Activated naive CD4-positive, alpha-beta T cell (primary cell): ENCODE data around the gene KLRG1.

ENCODE experiments used
- DNase-seq, 4 experiments: peaks; one replicate each; lab custom pipeline; 2025; lab: John Stamatoyannopoulos, UW

KLRG1 gene

GRCh38 chr12:9040484-9041186, 51.3 kb downstream of the KLRG1 start:
- no peak for DNase-seq

GRCh38 chr12:9041321-9041720, 52.0 kb downstream of the KLRG1 start:
- DNase-seq, result no peak

GRCh38 chr12:9043766-9044165, 54.4 kb downstream of the KLRG1 start:
- DNase-seq, result no peak

DNA sequence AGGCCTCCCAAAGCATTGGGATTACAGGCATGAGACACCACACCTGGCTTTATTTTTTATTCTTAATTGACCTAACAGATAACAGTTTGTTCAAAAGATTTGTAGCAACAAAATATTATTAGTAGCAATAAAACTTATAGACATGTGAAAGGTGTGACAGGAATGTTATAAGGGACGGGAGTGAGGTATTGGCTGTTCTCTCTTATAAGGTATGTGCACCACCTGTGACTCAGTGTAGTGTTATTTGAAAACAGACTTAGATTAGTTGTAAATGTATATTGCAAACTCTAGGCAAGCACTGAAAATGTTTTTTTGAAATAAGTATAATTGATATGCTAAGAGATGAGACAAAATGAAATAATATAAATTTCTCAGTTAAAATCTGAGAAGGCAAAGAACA, 57.8 kb downstream of the KLRG1 start:
- no peak for DNase-seq

- no peak for DNase-seq
Measured at GRCh38 chr12:9048930-9049329, 59.6 kb downstream of the KLRG1 start.

DNA sequence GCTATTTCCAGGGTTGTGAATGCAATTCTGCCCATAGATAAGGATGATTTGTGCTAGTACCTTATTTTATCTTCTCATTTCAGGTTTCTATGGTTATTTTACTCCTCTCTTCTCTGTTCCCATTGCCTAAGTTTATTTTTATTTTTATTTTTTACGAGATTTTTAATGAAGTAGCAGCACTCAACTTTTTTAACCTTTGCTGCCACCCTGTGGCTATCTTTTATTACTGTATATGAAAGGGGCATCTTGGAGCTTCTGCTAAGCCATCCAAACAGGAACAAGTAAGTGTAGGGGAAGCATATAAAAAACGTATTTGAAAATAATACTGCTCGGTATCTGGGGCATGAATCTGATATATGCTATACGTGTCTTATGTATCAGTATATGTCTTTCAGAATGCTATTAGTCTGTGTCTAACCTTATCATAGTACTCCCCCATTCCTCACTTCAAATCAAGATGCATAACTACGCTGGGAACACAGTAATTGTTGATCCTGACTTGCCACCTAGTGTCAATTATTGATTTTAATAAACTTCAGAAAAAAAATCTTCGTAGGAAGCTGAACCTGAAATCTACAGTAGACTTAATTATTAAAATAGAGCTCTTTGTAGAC, 60.3 kb downstream of the KLRG1 start:
- no peak for DNase-seq

- no peak for DNase-seq
Measured at GRCh38 chr12:9050521-9051157, 61.3 kb downstream of the KLRG1 start.

DNA sequence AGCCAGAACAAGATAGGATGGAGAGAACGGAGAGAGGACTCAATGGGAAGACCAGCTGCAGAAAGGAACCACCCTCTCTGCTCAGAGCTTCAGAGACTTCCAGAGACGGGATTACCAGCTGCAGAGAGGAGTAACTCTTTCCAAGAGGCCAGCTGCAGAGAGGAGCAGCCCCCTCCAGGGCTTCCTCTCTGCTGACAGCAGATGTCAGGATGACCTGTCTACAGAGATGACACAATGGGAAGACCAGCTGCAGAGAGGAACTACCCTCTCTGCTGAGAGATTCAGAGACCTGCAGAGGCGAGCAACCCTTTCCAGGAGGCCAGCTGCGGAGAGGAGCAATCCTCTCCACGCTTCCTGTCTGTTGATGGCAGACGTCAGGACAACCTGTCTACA, 61.8 kb downstream of the KLRG1 start:
- no peak for DNase-seq

- no peak for DNase-seq
Measured at GRCh38 chr12:9052610-9053009, 63.3 kb downstream of the KLRG1 start.
